OCI-LY3 (cell line): ENCODE results near the gene SYCP2L.
"Not testable (repeated sequence)": the region's sequence is repeated elsewhere in the genome, so short reads cannot be mapped to it uniquely, and the experiment has no call there.

Experiments used
- H2AFZ ChIP-seq: fragments of 200-600, 300-600 bp; shearing (Covaris generic); 2 replicates; pipeline ENCODE4 v1.6.0; 2014; ENCODE audit warnings: antibody characterized with exemption, low read depth, low read length
- H3K27ac ChIP-seq: fragments of 200-600, 300-600 bp; sonication (generic); 2 replicates; pipeline ENCODE4 v1.5.1; 2014; ENCODE audit warnings: mild to moderate bottlenecking, low read length, moderate library complexity, mixed read lengths
- H3K27me3 ChIP-seq: fragments of 200-600, 300-600 bp; sonication (generic); 2 replicates; pipeline ENCODE4 v1.6.1; 2014; ENCODE audit warnings: low read depth, low read length, mixed read lengths
- H3K36me3 ChIP-seq: fragments of 200-600, 300-600 bp; sonication (generic); replicated peaks from 2 replicates; pipeline ENCODE3; 2014; ENCODE audit warnings: low read depth, low read length, mixed read lengths
- H3K4me1 ChIP-seq: fragments of 300-600, 200-600 bp; sonication (generic); 2 replicates; pipeline ENCODE4 v1.6.1; 2014; ENCODE audit warnings: low read length, mixed read lengths
- H3K4me2 ChIP-seq: fragments of 200-600, 300-600 bp; sonication (generic); 2 replicates; pipeline ENCODE4 v1.6.1; 2014; ENCODE audit warnings: low read length, mixed read lengths
- H3K4me3 ChIP-seq: fragments of 300-600, 200-600 bp; sonication (generic); 2 replicates; pipeline ENCODE4 v1.5.1; 2014; ENCODE audit warnings: antibody characterized with exemption, mild to moderate bottlenecking, low read length, moderate library complexity
- H3K79me2 ChIP-seq: fragments of 300-600, 200-600 bp; shearing (Covaris generic); 2 replicates; pipeline ENCODE4 v1.6.1; 2014; ENCODE audit warnings: mild to moderate bottlenecking, low read length, mixed read lengths
- H3K9ac ChIP-seq: fragments of 300-600, 200-600 bp; shearing (Covaris generic); 2 replicates; pipeline ENCODE4 v1.6.0; 2014; ENCODE audit warnings: mild to moderate bottlenecking, low read length, moderate library complexity
- H3K9me3 ChIP-seq: fragments of 200-600, 300-600 bp; shearing (Covaris generic); 2 replicates; pipeline ENCODE4 v1.6.1; 2014; ENCODE audit warnings: low read length, mixed read lengths; ENCODE audit not compliant: insufficient read depth
- H4K20me1 ChIP-seq: fragments of 200-600, 300-600 bp; sonication (generic); 2 replicates; pipeline ENCODE4 v1.6.1; 2016; ENCODE audit warnings: low read length, mixed read lengths; ENCODE audit not compliant: insufficient read depth
- EZH2phosphoT487 ChIP-seq: fragments of 200-600 bp; shearing (Covaris generic); IDR thresholded peaks from 2 replicates; pipeline ENCODE4 v1.6.1; 2018; ENCODE audit warnings: antibody characterized with exemption, mixed run types, low read depth
- TF ChIP-seq, protein P1 (sequence below): fragments of 200-600, 300-600 bp; sonication (generic); IDR thresholded peaks from 2 replicates; pipeline ENCODE4 v1.5.1; 2014; ENCODE audit warnings: antibody characterized with exemption, low read length, low read depth

The SYCP2L gene

DNA sequence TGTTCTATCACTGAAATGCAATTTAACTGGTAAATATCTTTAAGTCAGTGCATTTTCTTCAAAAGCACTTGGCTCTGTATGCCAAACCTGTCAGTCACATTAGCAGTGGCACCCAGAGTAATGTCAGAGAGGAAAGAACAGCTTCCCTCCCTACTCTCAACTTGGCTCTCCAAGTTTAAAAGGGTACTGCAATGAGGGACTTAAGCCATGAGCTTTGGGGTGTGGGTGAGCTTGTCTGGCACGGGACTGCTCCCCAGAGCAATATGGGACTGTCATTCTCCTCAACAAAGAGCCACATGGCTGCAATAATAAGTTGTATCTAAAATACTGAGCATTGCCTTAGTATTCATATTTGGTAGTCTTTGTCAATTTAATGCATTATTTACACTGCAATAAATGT lies 9.0 kb upstream of the SYCP2L start:
- Histone ChIP-seq H4K20me1 (no peaks in the 10 kb centered on the region), H3K36me3 (no peaks in the 10 kb centered on the region), H3K4me3 (no peak overlapping the region), H3K27me3 (no peaks in the 10 kb centered on the region), H3K4me1 (no peaks in the 10 kb centered on the region), H3K9me3 (no peaks in the 10 kb centered on the region), H3K9ac (no peak overlapping the region), H2AFZ (no peak overlapping the region), H3K27ac (no peak overlapping the region), H3K79me2 (no peaks in the 10 kb centered on the region), H3K4me2 (no peak overlapping the region)
- TF ChIP-seq, protein P1, sequence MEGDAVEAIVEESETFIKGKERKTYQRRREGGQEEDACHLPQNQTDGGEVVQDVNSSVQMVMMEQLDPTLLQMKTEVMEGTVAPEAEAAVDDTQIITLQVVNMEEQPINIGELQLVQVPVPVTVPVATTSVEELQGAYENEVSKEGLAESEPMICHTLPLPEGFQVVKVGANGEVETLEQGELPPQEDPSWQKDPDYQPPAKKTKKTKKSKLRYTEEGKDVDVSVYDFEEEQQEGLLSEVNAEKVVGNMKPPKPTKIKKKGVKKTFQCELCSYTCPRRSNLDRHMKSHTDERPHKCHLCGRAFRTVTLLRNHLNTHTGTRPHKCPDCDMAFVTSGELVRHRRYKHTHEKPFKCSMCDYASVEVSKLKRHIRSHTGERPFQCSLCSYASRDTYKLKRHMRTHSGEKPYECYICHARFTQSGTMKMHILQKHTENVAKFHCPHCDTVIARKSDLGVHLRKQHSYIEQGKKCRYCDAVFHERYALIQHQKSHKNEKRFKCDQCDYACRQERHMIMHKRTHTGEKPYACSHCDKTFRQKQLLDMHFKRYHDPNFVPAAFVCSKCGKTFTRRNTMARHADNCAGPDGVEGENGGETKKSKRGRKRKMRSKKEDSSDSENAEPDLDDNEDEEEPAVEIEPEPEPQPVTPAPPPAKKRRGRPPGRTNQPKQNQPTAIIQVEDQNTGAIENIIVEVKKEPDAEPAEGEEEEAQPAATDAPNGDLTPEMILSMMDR = no peak
- no peak for TF ChIP-seq EZH2phosphoT487

DNA sequence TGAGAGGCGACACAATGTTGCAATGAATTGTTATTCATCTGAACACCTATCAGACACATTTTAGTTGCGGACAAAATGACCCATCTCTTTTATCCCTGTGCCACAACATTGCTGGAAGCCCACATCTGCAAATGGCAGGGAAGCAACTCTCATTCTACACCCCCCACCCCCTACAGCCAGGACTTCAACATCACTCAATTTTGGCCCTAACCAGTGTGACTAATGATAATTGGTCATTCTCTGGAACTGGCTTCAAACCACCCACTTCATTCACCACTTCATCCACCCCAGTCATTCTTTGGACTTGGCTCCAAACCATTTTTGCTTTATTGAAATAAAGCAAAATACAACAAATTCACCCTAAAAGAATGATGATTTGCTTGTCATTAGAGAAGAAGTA lies 6.5 kb upstream of the SYCP2L start:
- no peaks in the 10 kb centered on the region for H4K20me1 ChIP-seq
- H3K4me2 ChIP-seq = no peak overlapping the region
- no peak overlapping the region for H3K27ac ChIP-seq
- H3K27me3 ChIP-seq = no peaks in the 10 kb centered on the region
- H3K79me2 ChIP-seq = no peaks in the 10 kb centered on the region
- no peak overlapping the region for H3K4me3 ChIP-seq
- no peaks in the 10 kb centered on the region for H3K4me1 ChIP-seq
- H3K36me3 ChIP-seq = no peaks in the 10 kb centered on the region
- H2AFZ ChIP-seq = no peak overlapping the region
- H3K9me3 ChIP-seq = no peaks in the 10 kb centered on the region
- H3K9ac ChIP-seq = no peak overlapping the region
- TF ChIP-seq, protein P1 = no peak
- TF ChIP-seq EZH2phosphoT487 = no peak

DNA sequence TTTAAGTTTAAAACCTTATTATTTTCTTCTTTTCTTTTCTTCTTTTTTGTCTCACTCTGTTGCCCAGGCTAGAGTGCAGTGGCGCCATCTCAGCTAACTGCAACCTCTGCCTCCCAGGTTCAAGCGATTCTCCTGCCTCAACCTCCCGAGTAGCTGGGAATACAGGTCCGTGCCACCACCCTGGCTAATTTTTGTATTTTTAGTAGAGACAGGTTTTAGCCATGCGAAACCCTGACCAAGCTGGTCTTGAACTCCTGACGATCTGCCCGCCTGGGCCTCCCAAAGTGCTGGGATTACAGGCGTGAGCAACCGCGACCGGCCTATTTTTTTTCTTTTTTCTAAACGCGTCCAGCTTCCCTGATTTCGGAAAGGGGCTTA lies 4.6 kb upstream of the SYCP2L start:
- not testable (repeated sequence) for H4K20me1 ChIP-seq, H3K9me3 ChIP-seq, H3K79me2 ChIP-seq, H3K4me3 ChIP-seq, H3K27me3 ChIP-seq, H3K9ac ChIP-seq, H2AFZ ChIP-seq, H3K27ac ChIP-seq, H3K4me1 ChIP-seq, H3K36me3 ChIP-seq, H3K4me2 ChIP-seq

DNA sequence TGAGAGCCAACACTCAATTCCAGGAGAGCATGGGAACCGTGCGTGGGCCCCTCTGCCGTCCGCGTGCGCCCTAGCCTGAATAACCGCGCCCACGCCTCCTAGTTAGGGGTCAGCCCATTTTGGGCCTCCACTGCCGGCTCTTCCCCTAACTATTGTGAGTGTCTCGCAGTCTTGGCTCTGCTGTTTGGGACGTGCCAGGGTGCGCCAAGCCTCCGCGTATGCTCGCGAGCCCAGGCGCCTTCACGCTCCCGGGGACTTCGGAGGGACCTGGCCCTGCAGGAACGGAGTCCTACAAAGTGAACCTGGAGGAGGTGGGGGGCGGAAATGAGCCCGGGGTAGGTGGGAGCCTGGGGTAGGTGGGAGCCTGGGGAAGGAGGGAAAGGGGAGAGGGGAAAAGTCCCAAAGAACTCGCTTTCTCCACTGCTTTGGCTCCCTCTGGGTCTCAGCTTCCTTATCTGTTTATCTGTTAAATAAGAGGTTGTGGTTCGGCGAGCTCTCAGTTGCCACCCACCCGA lies 4.1 kb upstream of the SYCP2L start:
- TF ChIP-seq, protein P1 = no peak
- TF ChIP-seq EZH2phosphoT487 = no peak
- Histone ChIP-seq H3K4me2 (no peak overlapping the region), H3K9me3 (no peaks in the 10 kb centered on the region), H2AFZ (no peak overlapping the region), H3K36me3 (no peaks in the 10 kb centered on the region), H3K4me1 (no peaks in the 10 kb centered on the region), H3K9ac (no peak overlapping the region), H3K27me3 (no peaks in the 10 kb centered on the region), H3K79me2 (no peaks in the 10 kb centered on the region), H3K4me3 (no peak overlapping the region), H4K20me1 (no peaks in the 10 kb centered on the region), H3K27ac (no peak overlapping the region)
